NCI-H526 treated with DMSO at 0.1 percent for 48 hours (cell line): ENCODE results near the gene AGBL3.
"Not testable (repeated sequence)": the region's sequence is repeated elsewhere in the genome, so short reads cannot be mapped to it uniquely, and the experiment has no call there.

ENCODE experiments used
- DNase-seq: peaks from one replicate; lab custom pipeline; 2025; lab: John Stamatoyannopoulos, UW

The AGBL3 gene

DNA sequence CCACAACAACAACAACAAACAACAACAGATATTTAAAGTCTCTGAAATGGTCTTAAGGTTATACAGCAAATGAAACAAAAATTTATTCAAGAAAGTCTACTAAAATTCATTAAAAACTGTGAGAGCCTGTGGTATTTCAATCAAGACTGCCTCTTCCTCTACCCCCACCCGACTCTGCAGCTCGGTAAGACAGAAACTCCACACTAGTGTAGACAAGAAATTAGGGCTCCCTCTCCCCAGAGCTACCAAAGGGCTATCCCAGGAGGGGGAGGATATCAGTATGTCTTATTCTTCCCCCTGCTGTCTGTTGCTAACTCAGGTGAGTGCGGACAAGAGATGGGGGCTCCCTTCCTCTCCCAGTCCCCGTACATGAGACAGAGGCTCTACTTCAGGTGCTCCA is 90.6 kb downstream of the AGBL3 start:
- DNase-seq, result no peak

DNA sequence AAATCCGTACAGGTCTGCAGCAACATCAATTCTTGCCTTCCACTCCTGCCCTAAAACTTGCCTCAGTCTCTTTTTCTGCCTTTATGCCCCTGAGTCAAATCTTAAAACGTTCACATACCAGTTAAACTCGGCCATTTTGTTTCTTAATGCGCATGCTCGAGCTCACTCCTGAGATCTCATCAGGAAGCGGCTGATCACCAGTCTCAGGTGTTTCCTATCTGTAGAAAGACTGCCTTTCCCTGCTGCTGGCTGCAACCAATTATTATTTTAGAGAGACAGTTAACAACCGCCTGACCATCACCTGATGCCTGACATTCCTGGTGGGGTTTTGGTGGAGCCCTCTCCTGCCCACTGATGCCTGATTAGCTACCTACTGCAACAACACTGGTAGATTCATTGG is 91.3 kb downstream of the AGBL3 start:
- no peak for DNase-seq

DNA sequence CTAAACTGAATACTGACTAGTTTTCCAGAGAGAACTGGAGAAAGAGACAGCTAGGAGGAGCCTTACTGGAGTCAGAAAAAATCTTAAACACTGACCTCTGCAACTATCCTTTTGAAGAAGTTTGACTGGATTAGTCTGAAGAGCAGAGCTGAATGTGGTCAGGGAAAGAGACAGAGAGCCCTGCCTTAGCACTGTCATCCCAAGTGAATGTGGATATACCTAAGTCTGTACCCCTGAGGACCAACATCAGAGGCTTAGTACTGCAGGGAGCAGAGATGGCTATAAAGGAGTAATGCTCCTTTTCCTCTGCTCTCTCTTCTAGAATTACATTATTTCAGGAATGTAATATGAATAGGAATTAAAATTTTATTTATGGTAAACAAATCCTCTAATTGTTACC is 91.7 kb downstream of the AGBL3 start:
- no peak for DNase-seq

DNA sequence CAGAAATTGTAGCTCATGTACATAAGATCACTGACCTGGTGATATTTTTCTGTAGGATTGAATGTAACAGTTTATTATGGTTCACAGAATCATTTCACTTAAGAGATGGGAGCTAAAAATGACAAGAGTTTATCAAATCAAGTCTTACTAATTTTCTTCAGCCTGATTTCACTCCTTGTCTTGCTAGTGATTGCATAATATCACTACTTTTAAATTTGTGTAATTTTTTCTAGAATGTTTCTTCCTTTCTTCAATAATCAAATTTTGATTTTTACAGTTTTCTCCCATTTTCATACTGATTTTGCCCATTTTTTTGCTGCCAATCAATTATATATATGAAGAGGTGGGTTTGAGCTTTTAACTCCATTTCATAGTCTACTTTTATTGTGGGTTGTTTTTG is 92.8 kb downstream of the AGBL3 start:
- no peak for DNase-seq

DNA sequence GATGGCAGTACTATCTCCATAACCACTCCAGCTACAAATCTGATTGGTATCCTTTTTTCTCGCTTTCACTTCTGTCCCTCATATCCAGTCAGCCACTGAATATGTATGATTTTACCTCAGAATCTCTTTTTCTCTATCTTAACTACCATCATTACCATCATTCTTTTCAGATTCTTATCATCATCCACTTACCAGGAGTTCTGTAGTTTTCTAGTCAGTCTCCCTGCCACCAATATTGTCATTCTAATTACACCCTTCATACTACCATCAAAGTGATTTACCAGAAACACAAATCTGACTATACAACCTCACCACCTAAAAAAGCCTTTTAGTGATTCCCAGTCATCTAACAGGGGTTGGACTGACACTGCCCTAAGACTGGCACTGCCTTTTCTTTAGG is 96.7 kb downstream of the AGBL3 start:
- DNase-seq, result no peak

DNA sequence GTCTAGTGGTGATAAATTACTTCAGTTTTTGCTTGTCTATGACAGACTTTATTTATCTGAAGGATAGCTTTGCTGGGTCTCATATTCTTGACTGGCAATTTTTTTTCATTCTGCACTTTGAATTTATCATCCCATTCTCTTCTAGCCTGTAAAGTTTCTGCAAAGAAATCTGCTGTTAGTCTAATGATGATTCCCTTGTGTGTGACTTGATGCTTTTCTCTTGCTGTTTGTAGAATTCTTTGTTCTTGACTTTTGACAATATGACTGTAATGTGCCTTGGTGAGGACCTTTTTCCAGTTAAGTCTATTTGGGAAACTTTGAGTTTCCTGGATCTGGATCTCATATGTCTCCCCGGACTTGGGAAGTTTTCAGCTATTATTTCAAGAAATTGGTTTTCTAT is 102.3 kb downstream of the AGBL3 start:
- no peak for DNase-seq

DNA sequence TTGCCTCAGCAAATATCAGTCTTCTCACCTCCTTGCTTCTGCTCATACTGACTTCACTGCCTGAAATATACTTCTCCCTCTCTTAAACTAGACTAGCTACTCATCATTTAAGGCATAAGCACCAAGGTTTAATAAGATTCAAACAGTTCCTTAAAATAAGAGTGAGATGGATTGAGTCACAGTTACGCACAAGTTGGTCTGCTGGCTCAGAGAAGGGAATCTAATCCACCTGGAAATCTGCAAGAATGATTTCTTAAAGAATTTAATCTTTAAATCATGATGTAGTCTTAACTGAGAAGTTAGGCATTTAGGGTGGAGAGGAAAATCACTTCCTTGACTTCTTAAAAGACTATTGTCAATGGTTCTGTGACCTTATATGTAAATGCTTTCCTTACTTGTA is 105.4 kb downstream of the AGBL3 start:
- DNase-seq, result no peak

DNA sequence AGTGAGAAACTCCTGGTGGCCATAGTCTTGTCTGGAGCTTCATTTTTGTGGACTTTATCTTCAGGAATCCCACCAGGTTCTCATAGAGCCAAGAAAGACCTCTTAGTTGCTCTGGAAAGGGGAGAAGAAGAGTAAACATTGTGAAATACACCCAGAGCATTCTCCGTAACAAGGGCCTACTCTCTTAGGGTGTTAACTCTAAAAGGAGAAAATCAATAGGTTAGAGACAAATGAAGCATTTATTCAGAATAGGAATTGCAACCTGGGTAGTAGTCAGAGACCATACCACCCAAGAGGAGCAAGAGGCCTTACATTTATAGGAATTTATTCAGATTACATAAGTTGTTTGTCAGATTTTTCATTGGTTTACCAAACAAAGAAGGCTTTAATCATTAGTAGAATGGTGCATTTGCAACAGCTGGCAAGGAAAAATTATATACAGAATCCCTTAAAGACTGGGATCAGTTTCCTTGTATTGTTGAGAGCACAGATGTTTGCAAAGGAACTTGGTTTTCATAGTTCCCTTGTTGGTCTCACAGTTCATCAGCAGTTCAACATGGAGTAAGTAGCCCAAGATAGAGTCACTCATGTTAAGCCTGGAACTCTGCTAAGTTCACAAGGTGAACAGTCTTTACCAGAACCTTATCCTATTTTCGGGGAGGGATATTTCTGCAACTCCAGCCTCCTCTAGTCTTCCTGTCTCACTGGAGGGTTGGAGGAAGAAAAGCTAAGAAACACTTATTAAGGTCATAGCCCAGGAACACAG is 108.3 kb downstream of the AGBL3 start:
- no peak for DNase-seq

DNA sequence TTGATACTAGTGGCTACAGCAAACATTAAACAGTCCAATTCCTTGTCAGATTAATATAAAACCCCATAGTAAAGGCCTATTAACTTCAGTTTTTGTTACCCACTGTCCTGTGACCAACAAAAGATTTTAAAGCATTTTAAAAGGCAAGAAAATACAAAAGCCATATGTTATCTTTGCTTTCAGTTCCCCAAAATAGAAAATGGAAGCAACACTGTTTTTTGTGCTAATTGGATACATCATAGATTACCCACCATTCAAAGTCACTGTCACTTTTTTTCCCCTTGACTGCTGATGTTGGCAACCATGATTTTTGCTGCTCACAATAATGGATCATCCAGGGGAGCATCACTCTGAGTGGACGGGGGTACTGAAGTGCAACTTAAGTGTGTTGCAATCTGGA is 109.1 kb downstream of the AGBL3 start:
- no peak for DNase-seq

DNA sequence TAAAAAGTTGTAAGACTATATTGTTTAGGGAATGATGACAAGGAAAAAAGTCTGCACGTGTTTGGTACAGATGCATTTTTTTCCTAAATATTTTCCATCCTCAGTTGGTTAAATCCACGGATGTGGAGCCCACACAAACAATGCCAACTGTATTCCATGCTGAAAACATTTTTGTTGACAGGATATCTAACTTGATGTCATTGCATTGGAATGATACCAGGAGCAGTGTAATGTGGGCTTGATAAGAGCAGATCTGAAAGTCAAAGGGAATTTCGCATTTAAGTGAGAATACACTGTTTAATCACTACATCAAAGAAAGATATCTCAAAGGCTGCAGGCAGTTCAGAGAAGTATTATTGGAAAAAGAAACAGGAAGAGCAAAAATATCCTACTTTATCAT is 112.1 kb downstream of the AGBL3 start:
- no peak for DNase-seq

DNA sequence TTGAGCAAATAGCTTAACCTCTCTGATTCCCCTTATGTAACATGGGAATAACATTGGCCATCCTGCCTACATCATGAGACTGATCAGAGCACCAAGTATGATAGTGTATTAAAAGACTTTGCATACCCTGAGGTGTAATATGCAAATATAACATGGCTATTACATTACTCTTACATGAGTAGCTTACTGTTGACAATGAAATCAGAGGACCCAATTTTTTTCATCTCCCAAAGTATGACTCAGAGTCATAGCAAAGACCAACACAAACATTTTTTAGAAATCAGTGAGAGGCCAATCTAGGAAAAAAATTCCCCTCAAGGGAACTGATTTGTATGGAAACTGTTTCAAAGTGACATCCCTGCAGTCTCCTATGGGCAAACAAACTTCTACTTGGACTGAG is 114.5 kb downstream of the AGBL3 start:
- DNase-seq, result peak; percentile 18

DNA sequence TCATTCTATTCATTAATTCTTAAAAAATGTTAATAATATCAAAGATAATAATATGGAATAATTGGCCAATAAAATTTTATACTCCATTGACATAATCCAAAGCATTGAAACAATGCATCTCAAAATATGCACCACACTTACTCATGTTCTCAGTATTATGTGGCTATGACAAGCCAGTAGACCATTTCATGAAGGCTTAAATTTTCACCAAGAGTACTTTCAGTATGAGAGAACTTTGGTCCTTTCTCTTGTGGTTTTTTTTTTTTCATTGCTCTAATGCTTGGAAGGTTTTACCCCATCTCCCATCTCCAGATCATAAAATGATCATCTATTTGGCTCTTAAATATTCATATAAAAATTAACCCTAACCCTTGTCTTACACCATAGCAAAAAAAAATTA is 116.1 kb downstream of the AGBL3 start:
- no peak for DNase-seq

DNA sequence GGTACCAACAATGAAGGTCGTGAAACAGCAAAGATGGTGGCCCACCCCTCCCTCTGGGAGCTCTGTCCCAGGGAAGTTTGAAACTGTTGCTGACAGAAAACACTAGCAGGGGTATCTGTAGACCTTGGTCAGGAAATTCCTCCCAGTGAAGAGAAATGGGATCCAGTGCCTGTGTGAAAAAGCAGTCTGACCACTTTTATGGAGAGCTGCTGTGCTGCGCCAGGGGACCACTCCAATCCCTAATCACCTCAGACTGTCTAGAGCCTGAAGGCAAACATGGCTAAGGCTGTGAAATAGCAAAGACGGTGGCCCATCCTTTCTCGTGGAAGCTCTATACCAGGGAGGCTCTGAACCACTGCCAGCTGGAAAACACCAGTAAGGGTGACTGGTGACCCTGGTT is 123.3 kb downstream of the AGBL3 start:
- no peak for DNase-seq

DNA sequence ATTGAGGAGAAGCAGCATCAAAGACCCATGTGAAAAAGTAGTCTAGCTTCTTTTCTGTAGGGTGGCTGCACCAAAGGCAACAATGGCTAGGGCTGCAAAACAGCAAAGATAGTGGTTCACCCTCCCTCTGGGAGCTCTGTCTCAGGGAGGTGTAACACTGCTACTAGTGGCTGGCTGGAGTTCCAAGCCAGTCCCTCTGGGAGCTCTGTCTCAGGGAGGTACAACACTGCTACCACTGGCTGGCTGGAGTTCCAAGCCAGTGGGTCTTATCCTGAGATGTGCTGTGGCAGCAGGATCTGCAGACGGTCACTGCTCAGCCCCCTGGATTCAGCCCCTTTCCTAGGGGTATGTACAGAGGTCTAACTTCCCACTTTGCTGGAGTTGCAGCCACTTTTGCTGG is 123.7 kb downstream of the AGBL3 start:
- DNase-seq, result no peak

DNA sequence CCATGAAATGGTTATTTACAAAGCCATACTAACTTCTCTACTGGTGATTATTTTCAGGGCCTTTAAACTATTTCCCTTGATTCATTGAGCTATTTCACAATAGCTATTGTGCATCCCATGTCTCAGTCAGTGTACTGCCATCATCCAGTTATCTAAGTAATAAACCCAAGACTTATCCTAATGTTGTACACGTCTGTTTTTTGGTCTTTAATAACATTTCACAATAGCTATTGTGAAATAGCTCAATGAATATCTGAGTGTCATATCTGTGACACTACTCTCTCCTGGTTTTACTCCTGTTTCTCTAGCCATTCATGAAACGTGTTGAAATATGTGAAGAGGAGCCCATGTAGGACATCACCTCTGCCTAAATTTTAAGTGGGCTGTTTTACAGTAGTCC is 125.1 kb downstream of the AGBL3 start:
- no peak for DNase-seq

DNA sequence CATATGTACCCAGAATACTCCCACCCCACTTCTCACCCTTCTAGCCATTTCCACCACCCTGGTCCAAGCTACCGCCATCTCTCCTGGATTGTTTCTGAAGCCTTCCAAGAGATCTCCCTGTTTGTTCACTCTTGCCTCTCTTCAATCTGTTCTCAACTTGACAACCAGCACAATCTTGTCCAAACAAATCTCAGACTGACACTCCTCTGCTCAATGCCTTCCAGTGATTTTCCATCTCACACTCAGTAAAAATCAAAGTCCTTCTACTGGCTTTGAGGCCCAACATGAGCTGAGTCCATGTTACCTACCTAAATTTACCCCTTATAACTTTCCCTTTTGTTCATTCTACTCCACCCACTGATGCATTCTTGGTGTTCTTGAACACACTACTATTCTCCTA is 128.3 kb downstream of the AGBL3 start:
- no peak for DNase-seq

DNA sequence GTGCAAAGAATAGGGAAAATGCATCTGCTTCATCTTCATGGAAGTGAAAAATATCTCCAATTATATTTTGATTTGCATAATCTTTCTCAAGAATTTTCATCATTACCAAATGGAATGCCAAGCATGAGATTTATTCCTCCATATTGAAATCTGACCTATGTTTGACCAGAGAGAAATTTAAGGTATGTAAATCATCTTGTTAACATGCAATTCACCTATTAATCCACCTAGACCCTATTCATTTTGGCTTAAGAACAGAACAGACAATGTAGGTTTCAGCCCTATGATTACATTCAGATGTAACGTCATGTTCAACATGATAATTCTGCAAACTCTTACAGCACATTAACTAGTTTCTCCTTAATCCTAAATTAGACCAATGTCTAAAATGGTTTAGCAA is 130.8 kb downstream of the AGBL3 start:
- DNase-seq, result no peak

DNA sequence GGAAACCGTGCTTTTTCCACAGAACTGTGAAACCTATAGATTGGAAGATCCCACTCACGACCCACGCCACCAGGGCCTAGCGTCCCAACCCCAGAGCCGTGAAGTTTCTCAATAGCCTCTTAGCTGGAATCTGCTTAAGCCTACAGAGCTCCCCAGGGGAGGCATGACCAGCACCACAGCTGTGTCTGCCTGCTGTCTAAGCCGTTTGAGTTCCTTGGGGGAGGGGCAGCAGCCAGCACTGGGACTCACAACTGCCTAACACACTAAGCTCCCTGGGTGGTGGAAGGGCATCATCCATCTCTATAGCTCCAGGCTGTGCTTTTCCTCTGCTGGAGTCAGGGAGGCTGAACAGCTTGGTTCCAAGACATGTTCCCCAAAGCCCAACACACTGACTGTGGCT is 135.6 kb downstream of the AGBL3 start:
- DNase-seq, result no peak

DNA sequence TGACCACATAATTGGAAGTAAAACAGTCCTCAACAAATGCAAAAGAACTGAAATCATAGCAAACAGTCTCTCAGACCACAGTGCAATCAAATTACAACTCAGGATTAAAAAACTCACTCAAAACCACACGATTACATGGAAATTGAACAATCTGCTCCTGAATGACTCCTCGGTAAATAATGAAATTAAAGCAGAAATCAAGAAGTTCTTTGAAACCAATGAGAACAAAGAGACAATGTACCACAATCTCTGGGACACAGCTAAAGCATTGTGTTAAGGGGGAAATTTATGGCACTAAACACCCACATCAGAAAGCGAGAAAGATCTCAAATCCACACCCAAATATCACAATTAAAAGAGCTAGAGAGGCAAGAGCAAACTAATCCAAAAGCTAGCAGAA is 138.3 kb downstream of the AGBL3 start:
- DNase-seq, result not testable (repeated sequence)

DNA sequence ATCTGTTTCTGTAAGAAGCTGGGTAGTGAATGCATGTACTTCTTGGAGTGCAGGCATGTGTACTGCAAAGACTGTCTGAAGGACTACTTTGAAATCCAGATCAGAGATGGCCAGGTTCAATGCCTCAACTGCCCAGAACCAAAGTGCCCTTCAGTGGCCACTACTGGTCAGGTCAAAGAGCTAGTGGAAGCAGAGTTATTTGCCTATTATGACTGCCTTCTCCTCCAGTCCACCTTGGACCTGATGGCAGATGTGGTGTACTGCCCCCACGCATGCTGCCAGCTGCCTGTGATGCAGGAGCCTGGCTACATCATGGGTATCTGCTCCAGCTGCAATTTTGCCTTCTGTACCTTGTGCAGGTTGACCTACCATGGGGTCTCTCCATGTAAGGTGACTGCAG is 142.6 kb downstream of the AGBL3 start:
- no peak for DNase-seq

DNA sequence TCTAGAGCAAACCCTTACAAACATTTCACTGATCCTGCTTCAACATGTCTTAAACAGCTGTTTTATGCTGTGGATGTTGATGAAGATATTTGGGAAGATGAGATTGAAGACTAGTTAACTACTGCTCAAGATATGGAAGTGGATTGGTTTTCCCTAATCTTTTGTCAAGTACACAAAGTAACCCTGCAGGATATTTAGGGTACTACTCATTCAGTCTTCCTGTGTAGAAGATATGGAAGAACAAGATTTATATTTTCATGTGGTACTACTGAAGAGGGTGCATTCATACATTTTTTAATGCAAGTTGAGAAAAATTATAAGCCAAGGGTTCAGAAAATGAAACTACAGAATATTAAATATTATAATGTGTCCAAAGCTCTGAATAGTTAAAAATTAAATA is 143.3 kb downstream of the AGBL3 start:
- no peak for DNase-seq

DNA sequence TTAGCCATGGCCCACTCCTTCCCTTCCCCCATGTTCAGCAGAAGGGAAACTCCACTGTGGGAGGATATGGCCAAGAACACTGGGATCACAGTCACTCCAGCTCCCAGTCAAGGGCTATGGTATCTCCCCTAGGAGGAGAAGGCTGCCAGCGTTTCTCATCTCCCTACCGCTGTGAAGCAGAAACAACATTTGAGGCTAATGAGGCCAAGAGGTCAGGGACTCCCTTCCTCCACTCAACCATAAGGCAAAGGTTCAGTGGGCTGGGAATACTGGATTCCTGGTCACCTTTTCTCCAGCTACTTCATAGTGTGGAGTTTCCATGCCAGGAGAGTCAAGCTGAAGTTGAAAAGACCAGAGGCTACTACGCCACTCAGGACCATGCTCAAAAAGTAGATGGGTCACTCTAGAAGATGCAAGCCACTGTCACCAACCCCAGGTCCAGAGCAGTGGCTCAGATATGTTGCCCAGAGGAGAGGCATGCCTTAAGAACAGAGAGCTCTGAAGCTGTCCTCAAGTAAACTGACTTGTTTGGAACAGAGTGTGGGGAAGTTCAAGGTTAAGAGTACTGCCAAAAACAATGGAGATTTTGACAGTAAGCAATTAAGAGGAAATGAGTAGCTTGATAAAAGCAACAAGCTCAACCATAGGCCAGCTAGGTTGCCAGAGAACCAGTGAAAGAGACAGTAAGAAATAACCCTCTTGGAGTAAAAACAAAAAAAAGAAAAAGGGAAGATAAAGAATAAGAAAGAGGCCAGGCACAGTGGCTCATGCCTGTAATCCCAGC is 157.8 kb downstream of the AGBL3 start:
- DNase-seq, result no peak

DNA sequence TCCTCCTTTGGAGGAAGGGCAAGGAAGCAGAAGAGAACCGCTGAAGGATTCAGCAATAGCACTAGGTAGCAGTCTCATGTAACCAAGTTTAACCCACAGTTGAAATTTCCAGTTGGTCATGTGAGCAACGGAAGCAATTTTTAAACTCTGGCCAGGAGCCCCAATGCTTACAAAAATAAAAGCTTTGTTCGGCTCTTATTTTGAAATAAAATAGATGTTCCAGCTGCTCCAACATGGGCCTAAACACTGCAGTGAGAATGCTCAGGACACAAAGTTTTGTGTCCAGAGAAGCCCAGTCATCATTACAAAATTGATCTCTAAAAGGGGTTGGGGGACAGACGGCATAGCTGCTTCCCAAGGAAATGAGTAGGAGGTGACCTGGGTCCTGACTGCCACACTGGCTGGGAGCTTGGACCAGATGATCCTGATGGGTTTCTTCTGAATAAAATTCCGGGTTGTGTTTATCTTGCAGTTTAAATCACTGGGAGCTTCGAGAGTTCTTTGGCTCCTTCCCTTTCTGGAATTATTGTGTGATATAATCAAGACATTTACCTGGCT is 161.1 kb downstream of the AGBL3 start:
- DNase-seq, result no peak
